A673 (cell line): Measurements from ENCODE around the gene EIF4E2. TPM values are rescaled to one million over a fixed set of nuclear protein-coding genes. Genes with fewer than 3 reads are reported as not detected.
"Not testable (repeated sequence)": the region's sequence is repeated elsewhere in the genome, so short reads cannot be mapped to it uniquely, and the experiment has no call there.

ENCODE experiments used
- BruUV-seq: library from RNA; stranded (reverse); fragments of 400-500 nt; replicated peaks from 2 replicates; lab custom pipeline; 2021; lab: Mats Ljungman, UMichigan
- CTCF ChIA-PET: fragments of 300-600 bp; sonication (Branson Sonifier 250); formaldehyde crosslinking; loops from one replicate; lab custom pipeline; 2022; ENCODE audit warnings: antibody characterized with exemption; lab: Charles Lee
- POLR2A ChIA-PET: fragments of 300-600 bp; sonication (Branson Sonifier 250); formaldehyde crosslinking; loops from one replicate; lab custom pipeline; 2022; ENCODE audit warnings: antibody characterized with exemption; ENCODE audit not compliant: low non-redundant PET; lab: Charles Lee
- DNase-seq: peaks from one replicate; pipeline ENCODE4 v3.0.0-alpha.2; 2015; ENCODE audit warnings: low spot score
- H3K27ac ChIP-seq: fragments of 200-600 bp; sonication (generic); 2 replicates; pipeline ENCODE4 v1.5.1; 2016; ENCODE audit warnings: mixed run types, low read depth, mild to moderate bottlenecking, mixed read lengths, antibody characterized with exemption, low read length; ENCODE audit not compliant: poor library complexity, severe bottlenecking
- H3K27me3 ChIP-seq: fragments of 200-600 bp; sonication (generic); replicated peaks from 2 replicates; pipeline ENCODE4 v1.6.1; 2017; ENCODE audit warnings: mixed run types, low read depth, mild to moderate bottlenecking, mixed read lengths, antibody characterized with exemption, low read length; ENCODE audit not compliant: insufficient read depth, poor library complexity
- H3K36me3 ChIP-seq: fragments of 200-600 bp; sonication (generic); 2 replicates; pipeline ENCODE4 v1.6.1; 2016; ENCODE audit warnings: mixed run types, mild to moderate bottlenecking, mixed read lengths, antibody characterized with exemption, low read length; ENCODE audit not compliant: insufficient read depth, poor library complexity, severe bottlenecking
- H3K4me1 ChIP-seq: fragments of 200-600 bp; sonication (generic); 2 replicates; pipeline ENCODE4 v1.6.1; 2017; ENCODE audit warnings: mixed run types, mild to moderate bottlenecking, mixed read lengths, antibody characterized with exemption, low read length; ENCODE audit not compliant: insufficient read depth, poor library complexity, severe bottlenecking
- H3K4me3 ChIP-seq: fragments of 200-600 bp; sonication (generic); 2 replicates; pipeline ENCODE4 v1.5.1; 2016; ENCODE audit warnings: low read depth, mixed run types, mild to moderate bottlenecking, mixed read lengths, low read length; ENCODE audit not compliant: poor library complexity, severe bottlenecking
- H3K9me3 ChIP-seq: fragments of 200-600 bp; sonication (generic); 2 replicates; pipeline ENCODE4 v1.6.1; 2016; ENCODE audit warnings: mixed run types, low read depth, mild to moderate bottlenecking, mixed read lengths, antibody characterized with exemption, low read length; ENCODE audit not compliant: poor library complexity, severe bottlenecking
- EZH2 ChIP-seq: fragments of 200-600 bp; sonication (generic); IDR thresholded peaks from 2 replicates; pipeline ENCODE4 v1.6.1; 2017; ENCODE audit warnings: borderline replicate concordance, low read depth, mild to moderate bottlenecking, mixed read lengths, antibody characterized with exemption, low read length; ENCODE audit not compliant: poor library complexity, severe bottlenecking
- intact Hi-C: fragments of 100-400 bp; cut with micrococcal nuclease; formaldehyde crosslinking; loops from one replicate; pipeline ENCODE4 v1.10.0; 2022; ENCODE audit not compliant: unreplicated experiment
- total RNA-seq: library from RNA; stranded (reverse); gene quantifications from 2 replicates; pipeline ENCODE4 v1.2.3, GENCODE V29; 2021
- TF ChIP-seq, protein P1 (sequence below): fragments of 300-800, 200-600 bp; sonication (generic); conservative IDR thresholded peaks from 2 replicates; pipeline ENCODE4 v1.5.1; 2017; ENCODE audit warnings: low read depth, mild to moderate bottlenecking, antibody characterized with exemption, low read length, moderate library complexity, mixed read lengths

Gene EIF4E2
- total RNA-seq, 1 experiment from 2014 or later, result 60.8 TPM

DNA sequence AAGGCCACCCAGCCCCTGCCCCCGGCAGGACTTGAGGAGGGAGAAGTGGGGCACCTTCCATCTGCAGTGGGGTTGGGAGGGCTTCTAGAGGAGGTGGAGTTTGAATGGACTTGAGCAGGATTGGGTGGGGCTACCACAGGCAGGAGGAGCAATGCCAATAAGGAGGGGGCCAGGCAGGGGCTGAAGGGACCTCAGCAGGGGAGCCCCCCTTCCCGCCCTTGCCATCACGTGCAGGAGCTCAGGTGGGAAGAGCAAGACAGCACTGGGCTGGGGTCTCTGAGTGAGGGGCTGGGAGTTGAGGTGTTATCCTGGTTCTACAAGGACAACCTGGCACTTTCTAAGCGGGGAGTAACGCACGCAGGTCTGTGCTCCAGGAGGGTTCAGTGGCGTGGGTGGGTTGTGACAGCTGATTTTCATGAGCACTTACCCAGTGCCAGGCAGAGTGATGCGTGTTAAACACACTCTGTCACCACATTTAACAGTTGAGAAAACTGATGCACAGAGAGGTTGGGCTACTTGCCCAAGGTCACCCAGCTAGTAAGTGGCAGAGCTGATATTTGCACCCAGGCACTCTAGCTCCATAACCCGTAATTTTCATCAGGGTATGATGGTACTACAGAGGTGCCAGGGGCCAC, 19.7 kb upstream of the EIF4E2 start:
- no TSS peak for BruUV-seq
- H3K27ac ChIP-seq, result no peak overlapping the region
- H3K9me3 ChIP-seq, result no peaks in the 10 kb centered on the region
- ChIA-PET POLR2A (no interaction called here), CTCF (no interaction called here)
- no peak for DNase-seq
- no peaks in the 10 kb centered on the region for H3K27me3 ChIP-seq
- no peaks in the 10 kb centered on the region for H3K4me1 ChIP-seq
- intact Hi-C loops, result no loop called here
- H3K36me3 ChIP-seq, result no peaks in the 10 kb centered on the region
- TF ChIP-seq, protein P1, sequence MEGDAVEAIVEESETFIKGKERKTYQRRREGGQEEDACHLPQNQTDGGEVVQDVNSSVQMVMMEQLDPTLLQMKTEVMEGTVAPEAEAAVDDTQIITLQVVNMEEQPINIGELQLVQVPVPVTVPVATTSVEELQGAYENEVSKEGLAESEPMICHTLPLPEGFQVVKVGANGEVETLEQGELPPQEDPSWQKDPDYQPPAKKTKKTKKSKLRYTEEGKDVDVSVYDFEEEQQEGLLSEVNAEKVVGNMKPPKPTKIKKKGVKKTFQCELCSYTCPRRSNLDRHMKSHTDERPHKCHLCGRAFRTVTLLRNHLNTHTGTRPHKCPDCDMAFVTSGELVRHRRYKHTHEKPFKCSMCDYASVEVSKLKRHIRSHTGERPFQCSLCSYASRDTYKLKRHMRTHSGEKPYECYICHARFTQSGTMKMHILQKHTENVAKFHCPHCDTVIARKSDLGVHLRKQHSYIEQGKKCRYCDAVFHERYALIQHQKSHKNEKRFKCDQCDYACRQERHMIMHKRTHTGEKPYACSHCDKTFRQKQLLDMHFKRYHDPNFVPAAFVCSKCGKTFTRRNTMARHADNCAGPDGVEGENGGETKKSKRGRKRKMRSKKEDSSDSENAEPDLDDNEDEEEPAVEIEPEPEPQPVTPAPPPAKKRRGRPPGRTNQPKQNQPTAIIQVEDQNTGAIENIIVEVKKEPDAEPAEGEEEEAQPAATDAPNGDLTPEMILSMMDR, result no peak
- no peak for TF ChIP-seq EZH2
- H3K4me3 ChIP-seq, result no peak overlapping the region

DNA sequence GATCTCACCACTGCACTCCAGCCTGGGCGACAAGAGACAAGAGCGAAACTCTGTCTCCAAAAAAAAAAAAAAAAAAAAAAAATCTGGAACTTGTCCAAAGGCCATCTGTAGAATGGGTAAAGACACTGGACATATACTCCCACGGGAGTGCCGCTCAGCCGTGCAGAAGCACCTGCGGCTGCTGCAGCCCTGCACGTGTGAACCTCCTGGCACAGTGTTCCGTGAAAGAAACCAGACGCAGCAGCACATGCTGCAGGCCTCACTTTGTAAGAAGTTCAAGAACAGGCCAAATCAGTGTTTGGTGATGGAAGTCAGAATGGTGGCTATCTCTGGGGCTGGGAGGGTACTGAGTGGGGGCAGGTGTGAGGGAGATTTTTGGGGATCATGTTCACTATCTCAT, 18.1 kb upstream of the EIF4E2 start:
- Histone ChIP-seq H3K4me1 (no peaks in the 10 kb centered on the region), H3K9me3 (no peaks in the 10 kb centered on the region), H3K27me3 (no peaks in the 10 kb centered on the region), H3K4me3 (no peak overlapping the region), H3K27ac (no peak overlapping the region), H3K36me3 (no peaks in the 10 kb centered on the region)
- POLR2A ChIA-PET, result no interaction called here
- intact Hi-C loops, result no loop called here
- CTCF ChIA-PET, result no interaction called here
- BruUV-seq, result no TSS peak
- TF ChIP-seq, protein P1, result no peak
- DNase-seq, result no peak

DNA sequence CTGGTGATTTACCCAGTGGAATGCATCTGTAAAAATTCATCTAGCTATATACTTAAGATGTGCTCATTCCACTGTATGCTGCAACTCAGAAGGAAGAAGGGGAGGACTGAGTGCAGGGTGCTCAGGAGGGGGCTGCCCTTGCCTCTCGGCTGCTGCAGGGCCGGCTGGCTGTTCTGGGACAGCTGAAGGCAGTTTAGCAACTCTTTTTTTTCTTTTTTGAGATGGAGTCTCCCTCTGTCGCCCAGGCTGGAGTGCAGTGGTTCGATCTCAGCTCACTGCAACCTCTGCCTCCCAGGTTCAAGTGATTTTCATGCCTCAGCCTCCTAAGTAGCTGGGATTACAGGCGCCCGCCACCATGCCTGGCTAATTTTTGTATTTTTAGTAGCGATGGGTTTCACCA, 17.7 kb upstream of the EIF4E2 start:
- H3K36me3 ChIP-seq, CTCF ChIA-PET, H3K4me1 ChIP-seq, BruUV-seq, DNase-seq, intact Hi-C loops, H3K4me3 ChIP-seq, H3K27me3 ChIP-seq, H3K27ac ChIP-seq, H3K9me3 ChIP-seq, POLR2A ChIA-PET: not testable (repeated sequence)

DNA sequence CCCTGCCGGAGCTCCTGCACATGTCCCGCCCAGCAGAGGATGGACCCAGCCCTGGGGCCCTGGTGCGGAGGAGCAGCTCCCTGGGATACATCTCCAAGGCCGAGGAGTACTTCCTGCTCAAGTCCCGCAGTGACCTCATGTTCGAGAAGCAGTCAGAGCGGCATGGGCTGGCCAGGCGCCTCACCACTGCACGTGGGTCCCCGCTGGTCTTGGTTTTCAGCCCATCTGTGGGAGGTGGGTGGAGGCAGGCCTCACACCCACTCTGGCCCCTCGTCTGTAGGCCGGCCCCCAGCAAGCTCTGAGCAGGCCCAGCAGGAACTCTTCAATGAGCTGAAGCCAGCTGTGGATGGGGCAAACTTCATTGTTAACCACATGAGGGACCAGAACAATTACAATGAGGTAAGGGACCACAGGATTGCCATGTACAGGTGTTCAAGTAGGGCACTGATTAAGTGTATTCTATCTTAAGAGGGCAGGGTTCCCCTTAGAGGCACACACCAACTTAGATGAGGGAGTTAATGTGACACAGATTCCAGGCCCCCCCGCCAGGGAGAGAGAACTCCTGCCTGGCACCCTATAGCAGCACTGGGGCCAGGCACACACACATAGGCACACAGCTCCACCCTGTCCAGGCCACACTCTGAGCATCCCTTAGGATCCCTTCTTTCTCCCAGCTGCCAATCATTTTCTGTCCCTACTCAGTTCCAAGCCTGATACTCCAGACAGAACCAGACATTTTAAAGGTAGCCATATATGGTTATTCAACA, 16.4 kb upstream of the EIF4E2 start:
- ChIA-PET POLR2A (no interaction called here), CTCF (no interaction called here)
- no peak overlapping the region for H3K4me3 ChIP-seq
- H3K9me3 ChIP-seq, result no peaks in the 10 kb centered on the region
- no peaks in the 10 kb centered on the region for H3K36me3 ChIP-seq
- no peak for DNase-seq
- no TSS peak for BruUV-seq
- no peaks in the 10 kb centered on the region for H3K27me3 ChIP-seq
- no peaks in the 10 kb centered on the region for H3K4me1 ChIP-seq
- TF ChIP-seq, protein P1, result no peak
- TF ChIP-seq EZH2, result no peak
- no peak overlapping the region for H3K27ac ChIP-seq
- intact Hi-C loops, result no loop called here
